ENCODE data around the gene KHDRBS2. TPM values are rescaled to one million over a fixed set of nuclear protein-coding genes. Genes with fewer than 3 reads are reported as not detected.

Gene KHDRBS2
- total RNA-seq, 1 donor from 2014 or later = 1.7 TPM

DNA sequence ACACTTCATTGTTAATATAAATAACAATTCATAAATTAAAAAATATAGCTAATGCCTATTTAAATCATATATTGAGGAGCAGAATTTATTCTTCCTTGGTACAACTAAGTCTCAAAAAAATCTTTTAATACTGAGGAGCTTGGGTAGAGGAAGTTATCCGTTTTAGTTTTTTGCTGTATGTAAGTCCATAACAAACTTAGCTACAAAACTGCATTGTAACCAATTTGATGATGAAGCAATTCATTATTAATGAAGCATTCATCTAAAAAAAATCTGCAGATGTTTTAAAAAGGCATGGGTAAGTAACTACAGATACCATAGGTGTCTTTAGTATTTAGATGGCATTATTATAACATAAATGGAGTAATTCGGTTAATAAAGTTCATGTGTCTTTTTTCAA, 1.3 kb downstream of the KHDRBS2 start:
- DNase-seq (ENCODE audit: extremely low spot score in 2 of 2) = no peak
- H3K4me3 ChIP-seq = no peak overlapping the region
- no peaks in the 10 kb centered on the region for H3K27me3 ChIP-seq
- intact Hi-C loops (cut with DNase I) = no loop called here
- H3K9me3 ChIP-seq = no peaks in the 10 kb centered on the region
- TF ChIP-seq POLR2AphosphoS5 (IDR thresholded peaks at IDR 0.05; ENCODE audit: insufficient read depth in 1 of 2, low read depth in 1 of 2) (no peak), POLR2A (IDR thresholded peaks at IDR 0.05) (no peak)
- TF ChIP-seq, protein P1, sequence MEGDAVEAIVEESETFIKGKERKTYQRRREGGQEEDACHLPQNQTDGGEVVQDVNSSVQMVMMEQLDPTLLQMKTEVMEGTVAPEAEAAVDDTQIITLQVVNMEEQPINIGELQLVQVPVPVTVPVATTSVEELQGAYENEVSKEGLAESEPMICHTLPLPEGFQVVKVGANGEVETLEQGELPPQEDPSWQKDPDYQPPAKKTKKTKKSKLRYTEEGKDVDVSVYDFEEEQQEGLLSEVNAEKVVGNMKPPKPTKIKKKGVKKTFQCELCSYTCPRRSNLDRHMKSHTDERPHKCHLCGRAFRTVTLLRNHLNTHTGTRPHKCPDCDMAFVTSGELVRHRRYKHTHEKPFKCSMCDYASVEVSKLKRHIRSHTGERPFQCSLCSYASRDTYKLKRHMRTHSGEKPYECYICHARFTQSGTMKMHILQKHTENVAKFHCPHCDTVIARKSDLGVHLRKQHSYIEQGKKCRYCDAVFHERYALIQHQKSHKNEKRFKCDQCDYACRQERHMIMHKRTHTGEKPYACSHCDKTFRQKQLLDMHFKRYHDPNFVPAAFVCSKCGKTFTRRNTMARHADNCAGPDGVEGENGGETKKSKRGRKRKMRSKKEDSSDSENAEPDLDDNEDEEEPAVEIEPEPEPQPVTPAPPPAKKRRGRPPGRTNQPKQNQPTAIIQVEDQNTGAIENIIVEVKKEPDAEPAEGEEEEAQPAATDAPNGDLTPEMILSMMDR (IDR thresholded peaks at IDR 0.05) = no peak
- no peaks in the 10 kb centered on the region for H3K4me1 ChIP-seq
- no peak overlapping the region for H3K27ac ChIP-seq
- no peaks in the 10 kb centered on the region for H3K36me3 ChIP-seq

GRCh38 chr6:62283796-62284411, 2.1 kb downstream of the KHDRBS2 start:
- intact Hi-C loops (cut with DNase I) = no loop called here
- no peak overlapping the region for H3K4me3 ChIP-seq
- DNase-seq (ENCODE audit: extremely low spot score in 2 of 2) = no peak
- H3K4me1 ChIP-seq = no peaks in the 10 kb centered on the region
- no peaks in the 10 kb centered on the region for H3K36me3 ChIP-seq
- H3K9me3 ChIP-seq = no peaks in the 10 kb centered on the region
- H3K27me3 ChIP-seq = no peaks in the 10 kb centered on the region
- H3K27ac ChIP-seq = no peak overlapping the region
- TF ChIP-seq, protein P1 (IDR thresholded peaks at IDR 0.05) = no peak
- TF ChIP-seq POLR2AphosphoS5 (IDR thresholded peaks at IDR 0.05; ENCODE audit: insufficient read depth in 1 of 2, low read depth in 1 of 2) (no peak), POLR2A (IDR thresholded peaks at IDR 0.05) (no peak)

DNA sequence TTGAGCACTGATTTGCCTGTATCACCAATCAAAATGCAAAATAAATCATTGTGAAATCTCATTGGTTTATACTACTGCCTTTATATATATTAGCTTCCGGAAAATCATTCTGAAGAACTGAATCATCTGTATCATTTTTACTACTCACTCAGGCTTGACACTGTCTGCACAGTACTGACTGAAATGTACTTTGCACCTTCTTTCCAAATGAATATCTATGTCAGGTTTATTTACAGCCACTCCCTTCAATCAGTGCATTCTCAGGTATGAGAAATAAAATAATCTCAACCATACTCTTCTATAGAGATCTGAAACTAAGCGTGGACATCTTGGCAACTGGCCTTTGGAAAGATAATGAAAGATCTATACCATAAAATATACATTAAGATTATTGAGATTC, 2.7 kb downstream of the KHDRBS2 start:
- no peaks in the 10 kb centered on the region for H3K27me3 ChIP-seq
- no peak overlapping the region for H3K27ac ChIP-seq
- DNase-seq (ENCODE audit: extremely low spot score in 2 of 2) = no peak
- intact Hi-C loops (cut with DNase I) = no loop called here
- H3K4me1 ChIP-seq = no peaks in the 10 kb centered on the region
- H3K36me3 ChIP-seq = no peaks in the 10 kb centered on the region
- H3K9me3 ChIP-seq = no peaks in the 10 kb centered on the region
- TF ChIP-seq POLR2A (IDR thresholded peaks at IDR 0.05) (no peak), POLR2AphosphoS5 (IDR thresholded peaks at IDR 0.05; ENCODE audit: insufficient read depth in 1 of 2, low read depth in 1 of 2) (no peak)
- TF ChIP-seq, protein P1 (IDR thresholded peaks at IDR 0.05) = no peak
- H3K4me3 ChIP-seq = no peak overlapping the region

- Histone ChIP-seq H3K4me1 (no peaks in the 10 kb centered on the region), H3K27ac (no peak overlapping the region), H3K9me3 (no peaks in the 10 kb centered on the region), H3K4me3 (no peak overlapping the region), H3K27me3 (no peaks in the 10 kb centered on the region), H3K36me3 (no peaks in the 10 kb centered on the region)
- DNase-seq (ENCODE audit: extremely low spot score in 2 of 2) = no peak
- intact Hi-C loops (cut with DNase I) = no loop called here
- TF ChIP-seq, protein P1 (IDR thresholded peaks at IDR 0.05) = no peak
- TF ChIP-seq POLR2A (IDR thresholded peaks at IDR 0.05) (no peak), POLR2AphosphoS5 (IDR thresholded peaks at IDR 0.05; ENCODE audit: insufficient read depth in 1 of 2, low read depth in 1 of 2) (no peak)
Observed at GRCh38 chr6:62280099-62280498, 5.9 kb downstream of the KHDRBS2 start.

- TF ChIP-seq, protein P1 (IDR thresholded peaks at IDR 0.05) = no peak
- TF ChIP-seq POLR2AphosphoS5 (IDR thresholded peaks at IDR 0.05; ENCODE audit: insufficient read depth in 1 of 2, low read depth in 1 of 2) = no peak
- no peak for TF ChIP-seq POLR2A (IDR thresholded peaks at IDR 0.05)
- no peak overlapping the region for H3K4me3 ChIP-seq
- H3K36me3 ChIP-seq = no peaks in the 10 kb centered on the region
- no peak for DNase-seq (ENCODE audit: extremely low spot score in 2 of 2)
- intact Hi-C loops (cut with DNase I) = no loop called here
- no peak overlapping the region for H3K27ac ChIP-seq
- H3K4me1 ChIP-seq = no peaks in the 10 kb centered on the region
- no peaks in the 10 kb centered on the region for H3K9me3 ChIP-seq
- H3K27me3 ChIP-seq = no peaks in the 10 kb centered on the region
Observed at GRCh38 chr6:62272114-62272513, 13.9 kb downstream of the KHDRBS2 start.
